ENCODE data around the gene POLK. TPM values are rescaled to one million over a fixed set of nuclear protein-coding genes. Genes with fewer than 3 reads are reported as not detected.

Gene POLK
- polyA plus RNA-seq, 1 of the 3 experiments (the other 2 are of a cell fraction): 5.5 TPM

- TF ChIP-seq IRF3 (IDR thresholded peaks at IDR 0.05; ENCODE audit: low read depth, low read length) (no peak), SIN3A (IDR thresholded peaks at IDR 0.05; ENCODE audit: borderline replicate concordance, low read depth, low read length) (no peak), NFIC (IDR thresholded peaks at IDR 0.05; ENCODE audit: borderline replicate concordance) (no peak)
Observed at GRCh38 chr5:75550597-75550996, 38.9 kb downstream of the POLK start (continued).

GRCh38 chr5:75551471-75551870, 39.8 kb downstream of the POLK start:
- Histone ChIP-seq H3K36me3 (replicated peaks in 1 of 2; ENCODE audit: control insufficient read depth in 1 of 2, insufficient read depth in 2 of 2, low read length in 1 of 2) (peaks cover 27 to 64% of the 10 kb centered on the region in 2 experiments), H3F3A (replicated peaks; ENCODE audit: insufficient read depth) (peaks cover 20% of the 10 kb centered on the region), H3K9ac (no peak overlapping the region), H3K4me3 (ENCODE audit: low read depth in 2 of 2, low read length in 1 of 2) (no peak overlapping the region), H3K9me2 (no peaks in the 10 kb centered on the region), H2AFZ (ENCODE audit: low read depth) (no peak overlapping the region), H3K4me1 (ENCODE audit: control insufficient read depth in 1 of 2, insufficient read depth in 2 of 2, low read depth in 1 of 2, low read length in 1 of 2) (no peaks in the 10 kb centered on the region), H3K27ac (ENCODE audit: low read depth in 2 of 2, low read length in 1 of 2) (peak overlapping the region in 1 of 2 experiments; percentile 27; a peak in 1 of 4 replicates), H4K20me1 (ENCODE audit: insufficient read depth) (no peaks in the 10 kb centered on the region), H3K27me3 (ENCODE audit: insufficient read depth) (no peaks in the 10 kb centered on the region), H3K79me2 (ENCODE audit: insufficient read depth) (peaks cover 17% of the 10 kb centered on the region; the same call in 1 of the 2 replicates), H3K4me2 (no peak overlapping the region), H3K9me3 (peaks cover 7% of the 10 kb centered on the region; the same call in 1 of the 2 replicates)
- ChIA-PET CTCF (no interaction called here), POLR2A (no interaction called here)
- no peak for DNase-seq
- WGBS (ENCODE audit: low lambda C conversion rate): 47% methylated on average over 3 of the region's 3 CpGs
- TF ChIP-seq CHD2 (IDR thresholded peaks at IDR 0.05; ENCODE audit: low read length, partially characterized antibody) (no peak), USF1 (IDR thresholded peaks at IDR 0.05; ENCODE audit: borderline replicate concordance, low read depth) (no peak), RXRA (IDR thresholded peaks at IDR 0.05; ENCODE audit: borderline replicate concordance, low read depth) (no peak), EZH2phosphoT487 (IDR thresholded peaks at IDR 0.05; ENCODE audit: borderline replicate concordance, low read depth) (no peak), RAD21 (IDR thresholded peaks at IDR 0.05; ENCODE audit: low read length) (no peak), TEAD4 (IDR thresholded peaks at IDR 0.05; ENCODE audit: borderline replicate concordance, insufficient read depth) (peak; percentile 52; the same call in 1 of the 2 replicates), NFIC (IDR thresholded peaks at IDR 0.05; ENCODE audit: borderline replicate concordance) (peak; percentile 74), PBX3 (IDR thresholded peaks at IDR 0.05) (peak; percentile 84), CTCF (IDR thresholded peaks at IDR 0.05) (no peak), SIN3A (IDR thresholded peaks at IDR 0.05; ENCODE audit: borderline replicate concordance, low read depth, low read length) (no peak), POLR2AphosphoS5 (IDR thresholded peaks at IDR 0.05; ENCODE audit: low read depth, low read length) (no peak), TCF12 (IDR thresholded peaks at IDR 0.05) (peak; percentile 74), MXI1 (IDR thresholded peaks at IDR 0.05; ENCODE audit: low read depth, low read length) (no peak), NRF1 (IDR thresholded peaks at IDR 0.05; ENCODE audit: low read depth, low read length) (no peak), FOSL2 (IDR thresholded peaks at IDR 0.05; ENCODE audit: borderline replicate concordance, low read depth) (peak; percentile 62; the same call in 1 of the 2 replicates), GATA2 (CRISPR knock-in tag; IDR thresholded peaks at IDR 0.05) (no peak), SMC3 (IDR thresholded peaks at IDR 0.05; ENCODE audit: low read depth, low read length) (no peak), ZBTB33 (IDR thresholded peaks at IDR 0.05; ENCODE audit: borderline replicate concordance, low read depth) (no peak), ELF1 (IDR thresholded peaks at IDR 0.05) (no peak), TAF1 (IDR thresholded peaks at IDR 0.05; ENCODE audit: borderline replicate concordance, low read depth, low read length) (no peak), IRF3 (IDR thresholded peaks at IDR 0.05; ENCODE audit: low read depth, low read length) (no peak), MAX (IDR thresholded peaks at IDR 0.05; ENCODE audit: low read depth) (no peak), YY1 (IDR thresholded peaks at IDR 0.05; ENCODE audit: low read depth) (no peak), RCOR1 (IDR thresholded peaks at IDR 0.05; ENCODE audit: low read length) (no peak)
